CD4-positive, alpha-beta T cell treated with Interleukin-15 for 1 hour (primary cell): ENCODE results near the gene P2RY1.
"Not testable (repeated sequence)": the region's sequence is repeated elsewhere in the genome, so short reads cannot be mapped to it uniquely, and the experiment has no call there.

Source experiments
- DNase-seq: peaks from one replicate; pipeline ENCODE4 v3.0.0-alpha.2; 2020

Gene P2RY1

GRCh38 chr3:152839511-152839910 is 4.6 kb downstream of the P2RY1 start:
- DNase-seq: no peak

GRCh38 chr3:152841131-152841530 is 6.2 kb downstream of the P2RY1 start:
- DNase-seq: no peak

GRCh38 chr3:152842413-152842812 is 7.5 kb downstream of the P2RY1 start:
- DNase-seq: no peak

GRCh38 chr3:152843955-152844354 is 9.0 kb downstream of the P2RY1 start:
- no peak for DNase-seq

- not testable (repeated sequence) for DNase-seq
These were observed 11.8 kb downstream of the P2RY1 start for GRCh38 chr3:152846572-152847202.

GRCh38 chr3:152847599-152847998 is 12.7 kb downstream of the P2RY1 start:
- not testable (repeated sequence) for DNase-seq

- DNase-seq: no peak
These were observed 15.2 kb downstream of the P2RY1 start for GRCh38 chr3:152849996-152850578.

GRCh38 chr3:152853196-152853595 is 18.3 kb downstream of the P2RY1 start:
- DNase-seq: no peak

GRCh38 chr3:152857082-152857481 is 22.2 kb downstream of the P2RY1 start:
- DNase-seq: peak; percentile 46

GRCh38 chr3:152858170-152858800 is 23.4 kb downstream of the P2RY1 start:
- no peak for DNase-seq

GRCh38 chr3:152860736-152861135 is 25.8 kb downstream of the P2RY1 start:
- no peak for DNase-seq

- DNase-seq: no peak
These were observed 30.8 kb downstream of the P2RY1 start for GRCh38 chr3:152865668-152866245.

GRCh38 chr3:152870027-152870426 is 35.1 kb downstream of the P2RY1 start:
- no peak for DNase-seq

- DNase-seq: not testable (repeated sequence)
These were observed 38.4 kb downstream of the P2RY1 start for GRCh38 chr3:152873314-152873713.

GRCh38 chr3:152874896-152875749 is 40.2 kb downstream of the P2RY1 start:
- no peak for DNase-seq

- no peak for DNase-seq
These were observed 44.3 kb downstream of the P2RY1 start for GRCh38 chr3:152879130-152879789.

- no peak for DNase-seq
These were observed 44.9 kb downstream of the P2RY1 start for GRCh38 chr3:152879790-152880174.

GRCh38 chr3:152885076-152885475 is 50.1 kb downstream of the P2RY1 start:
- no peak for DNase-seq
